CD4-positive, CD25-positive, alpha-beta regulatory T cell (primary cell): Measurements from ENCODE around the gene COG1. TPM values are rescaled to one million over a fixed set of nuclear protein-coding genes. Genes with fewer than 3 reads are reported as not detected.

Experiments used
- ATAC-seq, 2 donors: fragments of 150-1000 bp; cut with Tn5 transposase; one replicate each; pipeline ENCODE4 v1.10.0; 2021; ENCODE audit warnings: low read depth in 2 of 2, moderate number of reproducible peaks in 2 of 2, moderate library complexity in 1 of 2
- DNase-seq, 3 donors: peaks; one replicate each; pipeline versions ENCODE4 v3.0.0 to v3.0.0-alpha.2; 2012 to 2022; ENCODE audit warnings: mixed read lengths in 1 of 3
- H3K27ac ChIP-seq: one replicate; pipeline ENCODE4 v1.7.0; 2013; ENCODE audit warnings: mild to moderate bottlenecking, low read length; ENCODE audit not compliant: insufficient read depth, poor library complexity, severe bottlenecking
- H3K27me3 ChIP-seq: one replicate; pipeline ENCODE4 v1.7.0; 2013; ENCODE audit warnings: low read length; ENCODE audit not compliant: control insufficient read depth, insufficient read depth
- H3K36me3 ChIP-seq: one replicate; pipeline ENCODE4 v1.7.0; 2013; ENCODE audit warnings: mild to moderate bottlenecking, low read length, moderate library complexity; ENCODE audit not compliant: control insufficient read depth, insufficient read depth
- H3K4me1 ChIP-seq: 2 replicates; pipeline ENCODE4 v1.7.0; 2013; ENCODE audit warnings: mild to moderate bottlenecking, low read length; ENCODE audit not compliant: insufficient read depth, control insufficient read depth, poor library complexity, severe bottlenecking
- H3K4me3 ChIP-seq: one replicate; pipeline ENCODE4 v1.7.0; 2013; ENCODE audit warnings: low read depth, mild to moderate bottlenecking, low read length, moderate library complexity
- H3K9me3 ChIP-seq, 2 experiments: 1 replicate in 1 of 2; 2 replicates in 1 of 2; pipeline ENCODE4 v1.7.0; 2013; ENCODE audit warnings: low read length in 2 of 2, mild to moderate bottlenecking in 1 of 2, moderate library complexity in 1 of 2; ENCODE audit not compliant: control insufficient read depth in 2 of 2
- H3K27ac Mint-ChIP-seq, 3 donors: one replicate each; pipeline ENCODE4 v1.8.0; 2020 to 2022; ENCODE audit warnings: mild to moderate bottlenecking in 3 of 3, mixed read lengths in 3 of 3, moderate library complexity in 2 of 3
- H3K27me3 Mint-ChIP-seq: one replicate; pipeline ENCODE4 v1.8.0; 2022; ENCODE audit warnings: mild to moderate bottlenecking, mixed read lengths
- H3K36me3 Mint-ChIP-seq: one replicate; pipeline ENCODE4 v1.8.0; 2020; ENCODE audit warnings: mixed read lengths
- H3K4me1 Mint-ChIP-seq, 4 donors: one replicate each; pipeline ENCODE4 v1.8.0; 2020 to 2022; ENCODE audit warnings: mixed read lengths in 4 of 4, mild to moderate bottlenecking in 1 of 4
- H3K4me3 Mint-ChIP-seq, 4 donors: one replicate each; pipeline ENCODE4 v1.8.0; 2020 to 2022; ENCODE audit warnings: mild to moderate bottlenecking in 4 of 4, mixed read lengths in 4 of 4, moderate library complexity in 3 of 4
- H3K9me3 Mint-ChIP-seq, 7 donors: one replicate each; pipeline ENCODE4 v1.8.0; 2020 to 2022; ENCODE audit warnings: mixed read lengths in 7 of 7, mild to moderate bottlenecking in 3 of 7, moderate library complexity in 2 of 7
- polyA plus RNA-seq, 4 donors: library from polyadenylated mRNA; unstranded; fragments of 300-500 nt; fragmentation: Illumina TruSeq; gene quantifications; one replicate each; pipeline ENCODE4 v1.2.3, GENCODE V29; 2021
- total RNA-seq: library from RNA; stranded (reverse); gene quantifications from one replicate; pipeline ENCODE4 v1.2.3, GENCODE V29; 2022

The COG1 gene
- total and polyA plus RNA-seq, 5 donors from 2014 or later: 18.9 to 61.0 (median 21.2) TPM

- no peaks in the 10 kb centered on the region for H3K36me3 Mint-ChIP-seq
- H3K27ac Mint-ChIP-seq: no peak overlapping the region
- DNase-seq (no peak), ATAC-seq (no peak)
- H3K27me3 Mint-ChIP-seq: peaks cover 72% of the 10 kb centered on the region
- Histone ChIP-seq H3K36me3 (no peaks in the 10 kb centered on the region), H3K27ac (no peak overlapping the region), H3K4me3 (no peak overlapping the region), H3K4me1 (peaks cover 24% of the 10 kb centered on the region), H3K27me3 (peaks cover 30% of the 10 kb centered on the region), H3K9me3 (no peaks in the 10 kb centered on the region)
- peaks cover 0 to 38% (median 12%) of the 10 kb centered on the region in 4 donors for H3K4me1 Mint-ChIP-seq
- no peak overlapping the region for H3K4me3 Mint-ChIP-seq
- peaks cover 0 to 2% (median 0%) of the 10 kb centered on the region in 7 donors for H3K9me3 Mint-ChIP-seq
Observed at GRCh38 chr17:73163043-73163442, 29.8 kb upstream of the COG1 start.

- Mint-ChIP-seq H3K27me3 (peaks cover 68% of the 10 kb centered on the region), H3K4me3 (peak overlapping the region in 3 of 4 donors; percentile 64 to 84 (median 71)), H3K27ac (no peak overlapping the region), H3K4me1 (peaks cover 0 to 32% (median 10%) of the 10 kb centered on the region in 4 donors), H3K9me3 (peaks cover 0 to 2% (median 0%) of the 10 kb centered on the region in 7 donors), H3K36me3 (no peaks in the 10 kb centered on the region)
- Histone ChIP-seq H3K9me3 (no peaks in the 10 kb centered on the region), H3K27me3 (peaks cover 35% of the 10 kb centered on the region), H3K4me3 (no peak overlapping the region), H3K27ac (no peak overlapping the region), H3K36me3 (no peaks in the 10 kb centered on the region), H3K4me1 (peaks cover 24% of the 10 kb centered on the region)
- DNase-seq: no peak
- no peak for ATAC-seq
Observed at GRCh38 chr17:73165616-73166404, 27.0 kb upstream of the COG1 start.

DNA sequence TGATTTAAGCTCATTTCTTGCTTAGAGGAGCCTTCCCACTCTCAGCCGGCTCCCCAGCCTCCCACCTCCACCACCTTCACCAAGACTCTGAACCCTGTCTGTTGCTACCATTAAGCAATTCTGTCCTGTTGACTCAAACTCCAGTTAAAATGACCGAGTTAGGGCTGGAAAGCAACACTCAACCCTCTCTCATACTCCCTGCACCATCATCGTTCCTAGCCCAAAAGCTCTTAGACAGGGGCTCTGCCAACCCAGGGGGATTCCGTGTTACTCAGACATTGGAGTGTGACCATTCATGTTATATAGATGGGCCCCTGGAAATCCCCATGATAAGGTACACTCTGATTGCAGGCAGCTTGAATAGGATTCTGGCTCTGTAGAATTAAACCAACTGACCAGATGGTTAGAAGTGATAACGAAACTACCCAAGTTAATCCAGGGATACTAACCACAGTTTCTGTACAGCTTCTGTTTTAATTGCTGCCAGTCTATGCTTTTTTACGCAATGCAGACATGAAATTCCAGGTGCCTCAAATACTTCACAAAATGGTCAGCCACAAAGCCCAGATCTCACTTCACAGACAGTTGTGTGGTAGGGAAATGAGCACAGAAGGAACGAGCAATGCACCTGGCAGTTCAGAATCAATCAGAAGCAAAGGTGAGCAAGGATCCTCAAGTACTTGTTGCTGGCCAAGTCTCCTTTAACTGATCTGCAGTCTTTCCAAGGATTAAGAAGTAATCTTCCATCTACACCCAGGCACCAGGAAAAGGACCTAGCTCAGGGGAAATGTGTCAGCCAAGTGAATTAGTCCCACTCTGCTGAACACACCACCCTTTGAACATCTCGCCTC lies 25.9 kb upstream of the COG1 start:
- Mint-ChIP-seq H3K27ac (no peak overlapping the region), H3K4me3 (peak overlapping the region in 3 of 4 donors; percentile 39 to 84 (median 48)), H3K9me3 (peaks cover 0 to 2% (median 0%) of the 10 kb centered on the region in 7 donors), H3K27me3 (peaks cover 57% of the 10 kb centered on the region), H3K36me3 (no peaks in the 10 kb centered on the region), H3K4me1 (peaks cover 0 to 39% (median 10%) of the 10 kb centered on the region in 4 donors)
- ATAC-seq: no peak
- H3K9me3 ChIP-seq: no peaks in the 10 kb centered on the region
- H3K27ac ChIP-seq: no peak overlapping the region
- no peak for DNase-seq
- H3K4me3 ChIP-seq: no peak overlapping the region
- peaks cover 32% of the 10 kb centered on the region for H3K27me3 ChIP-seq
- H3K36me3 ChIP-seq: no peaks in the 10 kb centered on the region
- H3K4me1 ChIP-seq: peaks cover 24% of the 10 kb centered on the region

- H3K4me3 ChIP-seq: no peak overlapping the region
- Mint-ChIP-seq H3K4me1 (peaks cover 7 to 44% (median 15%) of the 10 kb centered on the region in 4 donors), H3K4me3 (no peak overlapping the region), H3K9me3 (peaks cover 0 to 2% (median 0%) of the 10 kb centered on the region in 7 donors), H3K27ac (no peak overlapping the region), H3K27me3 (peaks cover 41% of the 10 kb centered on the region), H3K36me3 (no peaks in the 10 kb centered on the region)
- DNase-seq (no peak), ATAC-seq (no peak)
- H3K9me3 ChIP-seq: no peaks in the 10 kb centered on the region
- H3K27me3 ChIP-seq: peaks cover 23% of the 10 kb centered on the region
- H3K27ac ChIP-seq: no peak overlapping the region
- no peaks in the 10 kb centered on the region for H3K36me3 ChIP-seq
- peaks cover 24% of the 10 kb centered on the region for H3K4me1 ChIP-seq
Observed at GRCh38 chr17:73168667-73169066, 24.2 kb upstream of the COG1 start.

DNA sequence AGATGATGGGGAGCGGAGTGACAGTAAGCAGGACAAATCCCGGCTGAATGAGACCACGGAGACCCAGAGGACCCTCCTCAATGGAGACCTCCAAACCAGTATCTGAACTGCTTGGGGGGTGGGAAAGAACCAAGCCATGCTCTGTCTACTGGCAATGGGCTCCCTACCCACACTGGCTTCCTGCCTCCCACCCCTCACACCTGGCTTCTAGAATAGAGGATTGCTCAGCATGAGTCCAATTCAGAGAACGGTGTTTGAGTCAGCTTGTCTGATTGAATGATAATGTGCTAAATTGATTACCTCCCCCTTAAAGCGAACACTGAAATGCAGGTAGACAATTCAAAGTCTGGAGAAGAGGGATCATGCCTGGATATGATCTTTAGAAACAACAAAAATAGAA lies 22.5 kb upstream of the COG1 start:
- H3K4me3 Mint-ChIP-seq: no peak overlapping the region

GRCh38 chr17:73172252-73172651 lies 20.6 kb upstream of the COG1 start:
- ATAC-seq: no peak
- Histone ChIP-seq H3K27ac (no peak overlapping the region), H3K36me3 (no peaks in the 10 kb centered on the region), H3K4me1 (no peaks in the 10 kb centered on the region), H3K27me3 (peaks cover 9% of the 10 kb centered on the region), H3K9me3 (no peaks in the 10 kb centered on the region), H3K4me3 (no peak overlapping the region)
- Mint-ChIP-seq H3K27ac (peak overlapping the region in 1 of 3 donors; percentile 41), H3K9me3 (peaks cover 0 to 1% (median 0%) of the 10 kb centered on the region in 7 donors), H3K4me3 (peak overlapping the region in 1 of 4 donors; percentile 27), H3K27me3 (peaks cover 14% of the 10 kb centered on the region), H3K4me1 (peaks cover 4 to 18% (median 8%) of the 10 kb centered on the region in 4 donors), H3K36me3 (no peaks in the 10 kb centered on the region)
- DNase-seq: no peak

More for the DNA sequence above, 22.5 kb upstream of the COG1 start:
- no peaks in the 10 kb centered on the region for H3K36me3 ChIP-seq
- no peak overlapping the region for H3K4me3 ChIP-seq
- peaks cover 14% of the 10 kb centered on the region for H3K4me1 ChIP-seq
- no peak for DNase-seq
- H3K36me3 Mint-ChIP-seq: no peaks in the 10 kb centered on the region
- H3K9me3 Mint-ChIP-seq: peaks cover 0 to 2% (median 0%) of the 10 kb centered on the region in 7 donors
- H3K27me3 ChIP-seq: peaks cover 16% of the 10 kb centered on the region
- H3K9me3 ChIP-seq: no peaks in the 10 kb centered on the region
- H3K27ac ChIP-seq: no peak overlapping the region
- ATAC-seq: no peak
- peaks cover 30% of the 10 kb centered on the region for H3K27me3 Mint-ChIP-seq
- peaks cover 7 to 32% (median 14%) of the 10 kb centered on the region in 4 donors for H3K4me1 Mint-ChIP-seq
- H3K27ac Mint-ChIP-seq: no peak overlapping the region

GRCh38 chr17:73174126-73174525 lies 18.7 kb upstream of the COG1 start:
- DNase-seq (no peak), ATAC-seq (no peak)
- Mint-ChIP-seq H3K4me3 (no peak overlapping the region), H3K4me1 (peaks cover 2 to 15% (median 8%) of the 10 kb centered on the region in 4 donors), H3K27me3 (no peaks in the 10 kb centered on the region), H3K27ac (no peak overlapping the region), H3K9me3 (peaks cover 0 to 1% (median 0%) of the 10 kb centered on the region in 7 donors), H3K36me3 (no peaks in the 10 kb centered on the region)
- H3K4me3 ChIP-seq: no peak overlapping the region
- H3K27ac ChIP-seq: no peak overlapping the region
- H3K9me3 ChIP-seq: no peaks in the 10 kb centered on the region
- peaks cover 4% of the 10 kb centered on the region for H3K27me3 ChIP-seq
- H3K36me3 ChIP-seq: no peaks in the 10 kb centered on the region
- no peaks in the 10 kb centered on the region for H3K4me1 ChIP-seq
